HG03575 (cell line): ENCODE measurements around the gene CUL5.

Experiments
- ATAC-seq: cut with Tn5 transposase; IDR thresholded peaks from one replicate; pipeline ENCODE4 v1.9.1; 2021; ENCODE audit not compliant: unreplicated experiment, insufficient number of reproducible peaks, low FRiP score; ENCODE audit errors: extremely low read depth

Gene CUL5

DNA sequence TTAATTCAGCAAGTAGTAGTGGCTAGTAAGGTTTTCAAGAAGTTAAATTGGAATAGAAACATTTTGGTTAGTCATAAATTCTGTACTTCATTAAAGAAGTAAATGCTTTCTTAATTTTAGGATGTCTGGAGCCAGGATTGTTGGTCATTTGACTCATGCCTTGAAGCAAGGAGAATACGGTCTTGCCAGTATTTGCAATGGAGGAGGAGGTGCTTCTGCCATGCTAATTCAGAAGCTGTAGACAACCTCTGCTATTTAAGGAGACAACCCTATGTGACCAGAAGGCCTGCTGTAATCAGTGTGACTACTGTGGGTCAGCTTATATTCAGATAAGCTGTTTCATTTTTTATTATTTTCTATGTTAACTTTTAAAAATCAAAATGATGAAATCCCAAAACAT, 138.5 kb downstream of the CUL5 start:
- ATAC-seq = no peak

- no peak for ATAC-seq
Observed at GRCh38 chr11:108148556-108148955, 139.9 kb downstream of the CUL5 start.

- ATAC-seq = no peak
Observed at GRCh38 chr11:108154591-108154990, 145.9 kb downstream of the CUL5 start.
